ENCODE measurements around the gene CSAD.
"Not testable (repeated sequence)": the region's sequence is repeated elsewhere in the genome, so short reads cannot be mapped to it uniquely, and the experiment has no call there.

Gene CSAD

DNA sequence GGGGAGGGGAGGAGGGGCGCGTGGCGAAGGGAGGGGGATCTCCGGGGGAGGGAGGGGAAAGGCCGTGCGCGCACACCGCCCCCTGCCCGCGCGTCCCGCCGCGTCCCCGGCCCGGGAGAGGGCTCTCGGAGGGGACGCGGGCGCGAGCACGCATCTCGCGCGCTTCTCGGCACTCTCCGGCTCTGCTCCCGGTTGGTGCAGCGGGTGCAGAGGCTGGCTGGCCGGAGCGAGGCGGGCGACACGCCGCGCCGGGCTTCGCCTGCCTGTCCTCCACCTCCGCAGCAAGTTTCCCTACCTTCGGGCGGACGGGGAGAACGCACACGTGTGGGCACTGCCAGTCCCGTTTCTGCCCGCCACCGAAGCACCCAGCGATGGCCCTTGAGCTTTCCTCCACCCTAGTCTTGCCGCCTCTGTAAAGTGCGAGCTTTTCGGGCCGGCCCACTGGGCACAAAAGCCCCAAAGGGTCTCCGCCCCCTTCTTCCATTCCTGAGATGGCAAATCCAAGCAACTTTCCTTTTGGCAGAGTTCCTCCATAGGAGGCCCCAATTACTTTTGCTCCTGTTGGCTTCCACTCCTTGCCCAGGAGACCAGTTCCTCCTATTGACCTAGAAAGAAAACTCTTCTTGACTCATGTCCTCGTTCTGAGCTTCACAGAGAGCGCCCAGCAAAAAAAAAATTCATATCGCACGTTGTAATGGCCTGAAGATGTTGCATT, 363 bp upstream of the CSAD start:
- peak; percentile 63 to 66 for DNase-seq (ENCODE audit: low read depth in 2 of 2)

- DNase-seq (ENCODE audit: low read depth in 2 of 2): no peak
Measured at GRCh38 chr12:53179687-53180219, 972 bp downstream of the CSAD start.

- not testable (repeated sequence) for DNase-seq (ENCODE audit: low read depth in 2 of 2)
Measured at GRCh38 chr12:53178803-53179202, 1.9 kb downstream of the CSAD start.

GRCh38 chr12:53177447-53177846, 3.3 kb downstream of the CSAD start:
- DNase-seq (ENCODE audit: low read depth in 2 of 2): not testable (repeated sequence)

DNA sequence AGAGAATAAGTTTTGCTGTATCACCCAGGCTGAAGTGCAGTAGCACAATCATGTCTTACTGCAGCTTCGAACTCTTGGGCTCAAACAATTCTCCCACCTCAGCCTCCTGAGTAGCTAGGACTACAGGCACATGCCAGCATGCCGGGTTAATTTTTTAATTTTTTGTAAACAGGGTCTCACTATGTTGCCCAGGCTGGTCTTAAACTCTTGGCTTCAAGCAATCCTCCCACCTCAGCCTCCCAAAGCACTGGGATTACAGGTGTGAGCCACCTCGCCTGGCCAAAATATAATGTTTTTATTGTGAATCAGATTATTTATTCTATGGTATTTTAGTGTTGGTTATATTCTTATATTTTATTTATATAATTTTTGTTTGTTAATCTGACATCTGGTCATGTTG, 4.0 kb downstream of the CSAD start:
- DNase-seq (ENCODE audit: low read depth in 2 of 2): no peak

- no peak for DNase-seq (ENCODE audit: low read depth in 2 of 2)
Measured at GRCh38 chr12:53174881-53175491, 5.7 kb downstream of the CSAD start.

GRCh38 chr12:53173085-53173715, 7.5 kb downstream of the CSAD start:
- DNase-seq (ENCODE audit: low read depth in 2 of 2): no peak

- DNase-seq (ENCODE audit: low read depth in 2 of 2): no peak
Measured at GRCh38 chr12:53172352-53172751, 8.4 kb downstream of the CSAD start.

DNA sequence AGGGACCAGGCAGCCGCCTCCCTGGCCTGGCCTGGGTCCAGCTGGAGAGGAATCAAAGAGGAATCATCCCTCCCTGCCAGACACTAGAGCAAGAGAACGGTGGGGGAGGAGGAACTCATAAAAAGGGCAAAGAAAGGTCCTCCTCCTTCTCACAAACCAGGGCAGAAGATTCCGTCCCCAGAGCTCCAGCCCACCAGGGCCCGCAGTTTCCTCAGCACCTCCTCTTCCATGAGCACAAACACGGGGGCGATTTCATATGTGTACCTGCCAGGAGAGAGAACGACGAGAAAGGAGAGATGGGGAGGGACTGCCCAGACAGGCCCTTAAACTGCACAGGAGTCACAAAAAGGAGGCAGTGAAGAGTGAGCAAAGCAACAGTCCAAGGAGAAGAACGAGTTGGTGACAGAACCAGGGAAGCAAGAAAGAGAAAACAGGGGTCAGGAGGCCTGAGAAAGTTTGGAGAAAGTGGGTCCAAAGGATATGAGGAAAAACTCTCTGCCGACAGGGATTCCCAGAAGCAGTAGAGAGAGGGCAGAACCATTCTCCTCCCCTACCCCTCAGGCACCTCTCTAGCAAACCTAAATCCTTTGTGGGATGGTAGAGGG, 8.9 kb downstream of the CSAD start:
- no peak for DNase-seq (ENCODE audit: low read depth in 2 of 2)

GRCh38 chr12:53170876-53171724, 9.6 kb downstream of the CSAD start:
- no peak for DNase-seq (ENCODE audit: low read depth in 2 of 2)

DNA sequence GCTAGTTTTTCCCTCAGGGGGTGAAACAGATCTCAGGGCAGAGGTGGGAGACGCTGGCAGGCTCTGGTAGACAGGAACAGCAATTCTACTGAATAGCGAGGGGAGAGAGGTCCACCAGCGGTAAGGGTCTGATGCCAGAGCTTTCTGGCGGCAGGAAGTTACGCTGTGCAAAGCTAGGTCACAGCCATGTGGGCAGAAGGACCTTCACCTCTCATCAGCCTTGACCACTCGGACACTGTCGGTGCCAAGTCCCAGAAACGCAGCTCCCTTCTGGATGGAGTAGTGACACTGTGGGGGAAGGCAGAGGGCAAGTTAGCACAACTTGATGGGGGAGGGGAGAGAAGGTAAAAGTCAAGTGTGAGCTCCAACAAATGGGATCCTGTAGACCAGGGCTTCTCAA, 10.5 kb downstream of the CSAD start:
- no peak for DNase-seq (ENCODE audit: low read depth in 2 of 2)

DNA sequence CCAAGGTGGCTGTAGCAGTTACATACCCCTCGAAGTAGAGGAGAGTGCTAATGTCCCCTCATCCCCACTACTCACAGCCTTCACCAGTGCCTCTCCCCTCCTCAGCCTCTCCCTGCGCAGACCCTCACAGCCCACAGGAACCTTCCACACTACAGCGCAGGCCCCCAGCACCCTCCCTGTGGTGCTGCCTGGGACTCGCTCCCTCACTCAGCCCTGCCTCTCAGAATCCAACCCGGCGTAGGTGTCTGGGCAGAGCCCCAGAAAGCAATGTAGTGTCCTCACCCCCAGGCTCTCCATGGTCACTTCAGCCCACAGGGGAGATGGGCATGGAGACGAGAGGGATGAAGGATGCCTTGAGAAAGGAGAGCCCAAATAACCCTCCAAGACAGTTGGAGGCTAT, 11.1 kb downstream of the CSAD start:
- no peak for DNase-seq (ENCODE audit: low read depth in 2 of 2)

- no peak for DNase-seq (ENCODE audit: low read depth in 2 of 2)
Measured at GRCh38 chr12:53166837-53167236, 13.9 kb downstream of the CSAD start.

GRCh38 chr12:53163008-53163407, 17.7 kb downstream of the CSAD start:
- DNase-seq (ENCODE audit: low read depth in 2 of 2): not testable (repeated sequence)

DNA sequence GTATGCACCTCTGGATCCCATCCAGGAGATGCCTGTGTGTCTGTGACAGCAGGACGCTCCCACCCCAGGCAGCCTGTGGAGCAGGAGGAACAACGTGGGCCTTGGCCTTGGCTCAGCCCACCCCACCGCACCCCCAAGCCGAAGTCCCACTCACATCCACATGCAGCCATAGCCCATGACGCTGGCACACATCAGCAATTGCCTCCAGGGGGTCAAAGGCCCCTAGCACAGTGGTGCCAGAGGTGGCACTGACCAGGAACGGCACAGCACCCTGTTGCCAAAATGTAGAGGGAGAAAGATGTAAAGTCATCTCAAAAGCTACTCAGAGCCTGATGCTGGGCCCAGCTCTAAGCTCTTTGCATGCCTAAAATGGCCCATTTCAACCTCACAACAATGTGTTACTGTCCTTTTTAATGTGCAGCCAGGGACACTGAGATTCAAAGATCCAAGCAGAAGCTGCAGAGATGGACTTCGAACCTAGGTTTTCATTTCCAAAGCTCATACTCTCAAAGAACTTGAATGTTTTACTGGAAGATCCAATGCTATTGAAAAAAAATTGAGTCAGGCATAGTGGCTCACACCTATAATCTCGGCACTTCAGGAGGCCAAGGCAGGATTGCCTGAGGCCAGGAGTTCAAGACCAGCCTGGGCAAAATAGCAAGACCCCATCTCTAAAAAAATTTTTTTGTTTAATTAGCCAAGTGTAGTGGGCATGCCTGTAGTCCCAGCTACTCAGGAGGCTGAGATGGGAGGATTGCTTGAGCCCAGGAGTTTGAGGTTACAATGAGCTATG, 19.4 kb downstream of the CSAD start:
- no peak for DNase-seq (ENCODE audit: low read depth in 2 of 2)

GRCh38 chr12:53160673-53161072, 20.1 kb downstream of the CSAD start:
- no peak for DNase-seq (ENCODE audit: low read depth in 2 of 2)

DNA sequence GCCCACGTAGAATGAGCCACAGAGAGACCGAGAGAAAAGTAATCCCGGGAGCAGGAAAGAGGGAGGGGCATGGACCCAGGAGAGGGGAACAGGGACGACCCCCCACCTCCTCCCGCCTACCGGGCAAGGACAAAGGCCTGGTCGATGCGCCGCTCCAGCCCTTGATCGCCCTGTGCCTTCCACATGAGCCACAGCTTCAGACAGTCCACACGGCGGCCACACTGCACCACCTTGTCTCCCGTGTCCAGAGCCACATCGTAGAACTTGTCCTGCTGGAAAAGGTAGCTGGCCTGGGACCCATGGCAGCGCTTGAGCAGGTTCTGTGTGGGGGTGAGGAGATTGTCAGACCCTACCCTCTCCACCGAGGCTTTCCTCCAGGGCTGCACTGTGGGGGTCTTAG, 20.7 kb downstream of the CSAD start:
- DNase-seq (ENCODE audit: low read depth in 2 of 2): no peak

DNA sequence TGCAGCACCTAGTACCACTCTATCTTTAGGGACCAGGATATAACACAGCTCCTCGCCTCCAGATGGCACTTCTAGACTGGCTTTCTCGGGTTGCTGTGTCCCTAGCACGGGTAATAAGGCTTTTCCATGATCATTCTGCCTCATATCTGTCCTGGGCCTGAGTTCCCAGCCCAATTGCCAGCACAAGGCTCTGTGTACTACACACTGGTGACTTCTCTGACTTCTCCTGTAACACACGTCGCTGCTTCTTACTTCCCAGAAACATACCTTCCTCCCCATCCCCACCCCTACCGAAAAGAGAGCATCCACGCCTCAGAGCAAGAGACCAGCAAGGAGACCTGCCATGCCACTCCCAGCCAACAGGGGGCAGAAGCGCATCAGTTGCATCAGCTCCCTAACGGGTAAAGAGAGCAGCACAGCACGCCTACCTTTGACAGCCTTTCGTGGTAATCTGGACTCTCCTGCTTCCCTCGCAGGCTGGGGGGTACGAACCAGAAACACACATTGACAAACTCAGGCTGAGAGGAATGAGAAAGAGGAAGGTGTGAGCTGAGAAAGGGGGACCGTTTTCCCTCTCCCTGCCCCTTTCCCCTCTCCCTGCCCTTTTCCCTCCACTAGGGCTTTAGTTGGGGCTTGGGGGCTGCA, 21.4 kb downstream of the CSAD start:
- peak; percentile 77 to 87 for DNase-seq (ENCODE audit: low read depth in 2 of 2)

DNA sequence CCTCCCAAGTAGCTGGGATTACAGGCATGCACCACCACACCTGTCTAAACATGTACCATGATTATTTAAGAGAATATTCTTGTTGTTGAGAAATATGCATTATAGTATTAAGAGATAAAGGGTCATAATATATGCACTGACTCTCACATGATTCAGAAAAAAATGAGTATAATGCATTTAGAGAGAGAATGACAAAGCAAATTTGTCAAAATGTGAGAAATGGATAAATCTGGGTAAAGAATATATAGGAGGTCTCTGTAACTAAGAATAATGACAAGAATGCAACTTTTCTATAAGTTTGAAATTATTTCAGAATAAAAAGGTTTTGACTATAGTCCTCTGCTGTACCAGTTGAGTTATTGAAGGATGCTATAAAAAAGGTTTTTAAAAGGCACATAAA, 28.3 kb downstream of the CSAD start:
- no peak for DNase-seq (ENCODE audit: low read depth in 2 of 2)

GRCh38 chr12:53151039-53151438, 29.7 kb downstream of the CSAD start:
- DNase-seq (ENCODE audit: low read depth in 2 of 2): no peak
